Measurements from ENCODE around the gene MIOS.

The MIOS gene
- 30.8 to 46.7 (median 36.2) reads per million in 4 donors for total RNA-seq

- DNase-seq = peak; percentile 68 to 82 (median 76)
Observed at GRCh38 chr7:7566651-7567611, at the start of gene MIOS. MIOS (plus strand) TSS chr7:7566884; CDS start chr7:7572476, 5,592 bp downstream.

- DNase-seq = no peak
Observed at GRCh38 chr7:7517754-7518153, 48.9 kb upstream of the MIOS start.

GRCh38 chr7:7519056-7519455 is 47.6 kb upstream of the MIOS start:
- no peak for DNase-seq

- no peak for DNase-seq
Observed at GRCh38 chr7:7519528-7519927, 47.2 kb upstream of the MIOS start.

GRCh38 chr7:7521259-7521658 is 45.4 kb upstream of the MIOS start:
- no peak for DNase-seq

GRCh38 chr7:7522421-7522820 is 44.3 kb upstream of the MIOS start:
- DNase-seq = no peak

GRCh38 chr7:7524121-7524520 is 42.6 kb upstream of the MIOS start:
- DNase-seq = no peak

GRCh38 chr7:7526006-7526405 is 40.7 kb upstream of the MIOS start:
- DNase-seq = no peak

GRCh38 chr7:7527047-7527446 is 39.6 kb upstream of the MIOS start:
- DNase-seq = no peak

- no peak for DNase-seq
Observed at GRCh38 chr7:7529328-7529727, 37.4 kb upstream of the MIOS start.

GRCh38 chr7:7533831-7534430 is 32.8 kb upstream of the MIOS start:
- DNase-seq = no peak

GRCh38 chr7:7535691-7536090 is 31.0 kb upstream of the MIOS start, which contains the start of gene COL28A1:
COL28A1 (minus strand) TSS chr7:7535873; CDS start chr7:7532875, 2,998 bp downstream.
- DNase-seq = no peak

- DNase-seq = no peak
Observed at GRCh38 chr7:7536396-7537019, 30.2 kb upstream of the MIOS start.

- no peak for DNase-seq
Observed at GRCh38 chr7:7537711-7538110, 29.0 kb upstream of the MIOS start.

GRCh38 chr7:7539152-7539551 is 27.5 kb upstream of the MIOS start:
- DNase-seq = no peak

GRCh38 chr7:7539711-7540110 is 27.0 kb upstream of the MIOS start:
- no peak for DNase-seq

- no peak for DNase-seq
Observed at GRCh38 chr7:7542251-7542835, 24.3 kb upstream of the MIOS start.

GRCh38 chr7:7548407-7548806 is 18.3 kb upstream of the MIOS start:
- DNase-seq = no peak

GRCh38 chr7:7550663-7551062 is 16.0 kb upstream of the MIOS start:
- DNase-seq = no peak

GRCh38 chr7:7552199-7552598 is 14.5 kb upstream of the MIOS start:
- no peak for DNase-seq

- no peak for DNase-seq
Observed at GRCh38 chr7:7553386-7553785, 13.3 kb upstream of the MIOS start.

GRCh38 chr7:7554021-7554432 is 12.7 kb upstream of the MIOS start:
- DNase-seq = no peak

Measured in T-helper 1 cell (primary cell).